Measurements from ENCODE around the gene MS4A15.
"Not testable (repeated sequence)": the region's sequence is repeated elsewhere in the genome, so short reads cannot be mapped to it uniquely, and the experiment has no call there.

DNA sequence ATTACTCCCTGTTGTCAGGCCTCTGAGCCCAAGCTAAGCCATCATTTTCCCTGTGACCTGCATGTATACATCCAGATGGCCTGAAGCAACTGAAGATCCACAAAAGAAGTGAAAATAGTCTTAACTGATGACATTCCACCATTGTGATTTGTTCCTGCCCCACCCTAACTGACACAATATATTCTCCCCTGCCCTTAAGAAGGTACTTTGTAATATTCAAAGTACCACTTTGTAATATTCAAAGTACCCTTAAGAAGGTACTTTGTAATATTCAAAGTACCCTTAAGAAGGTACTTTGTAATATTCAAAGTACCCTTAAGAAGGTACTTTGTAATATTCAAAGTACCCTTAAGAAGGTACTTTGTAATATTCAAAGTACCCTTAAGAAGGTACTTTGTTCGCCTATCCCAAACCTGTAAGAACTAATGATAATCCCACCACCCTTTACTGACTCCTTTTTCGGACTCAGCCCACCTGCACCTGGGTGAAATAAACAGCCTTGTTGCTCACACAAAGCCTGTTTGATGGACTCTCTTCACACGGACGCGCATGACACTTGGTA lies 67.2 kb downstream of the MS4A15 start:
- not testable (repeated sequence) for TF ChIP-seq POLR2A (IDR thresholded peaks at IDR 0.05; ENCODE audit: low read depth, low read length); CTCF (IDR thresholded peaks at IDR 0.05 in 2 of 3, conservative IDR thresholded peaks at IDR 0.05 in 1 of 3; ENCODE audit: control insufficient read depth in 2 of 3, extremely low read depth in 1 of 3, insufficient read depth in 1 of 3, low read depth in 3 of 3, low read length in 3 of 3); MAX (IDR thresholded peaks at IDR 0.05; ENCODE audit: low read depth, low read length); ESRRA (IDR thresholded peaks at IDR 0.05; ENCODE audit: low read length); ZSCAN29 (IDR thresholded peaks at IDR 0.05)
- TF ChIP-seq, protein P1, sequence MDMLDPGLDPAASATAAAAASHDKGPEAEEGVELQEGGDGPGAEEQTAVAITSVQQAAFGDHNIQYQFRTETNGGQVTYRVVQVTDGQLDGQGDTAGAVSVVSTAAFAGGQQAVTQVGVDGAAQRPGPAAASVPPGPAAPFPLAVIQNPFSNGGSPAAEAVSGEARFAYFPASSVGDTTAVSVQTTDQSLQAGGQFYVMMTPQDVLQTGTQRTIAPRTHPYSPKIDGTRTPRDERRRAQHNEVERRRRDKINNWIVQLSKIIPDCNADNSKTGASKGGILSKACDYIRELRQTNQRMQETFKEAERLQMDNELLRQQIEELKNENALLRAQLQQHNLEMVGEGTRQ (IDR thresholded peaks at IDR 0.05; ENCODE audit: borderline replicate concordance, low read depth, low read length), result not testable (repeated sequence)

Data from GM12878 (cell line).